B cell (primary cell): Measurements from ENCODE around the gene SMPD3. TPM values are rescaled to one million over a fixed set of nuclear protein-coding genes. Genes with fewer than 3 reads are reported as not detected.

Experiments
- ATAC-seq: fragments of 200-7000 bp; cut with Tn5 transposase; one replicate; pipeline ENCODE4 v1.10.0; 2021; ENCODE audit warnings: low read depth, mild to moderate bottlenecking, moderate number of reproducible peaks, moderate library complexity
- CTCF ChIA-PET: fragments of 350-600 bp; sonication (Branson Sonifier 250); formaldehyde crosslinking; loops from one replicate; lab custom pipeline; 2021; ENCODE audit warnings: antibody characterized with exemption, inconsistent platforms; lab: Charles Lee
- POLR2A ChIA-PET: fragments of 350-600 bp; sonication (Branson Sonifier 250); formaldehyde crosslinking; loops from one replicate; lab custom pipeline; 2021; ENCODE audit warnings: antibody characterized with exemption; lab: Charles Lee
- DNase-seq: peaks from one replicate; pipeline ENCODE4 v3.0.0; 2013
- H2AFZ ChIP-seq: 2 replicates; pipeline ENCODE4 v1.6.1; 2012; ENCODE audit warnings: mild to moderate bottlenecking, low read depth, low read length; ENCODE audit not compliant: insufficient read depth, poor library complexity, severe bottlenecking
- H3K27ac ChIP-seq, 2 donors: 1 replicate in 1 of 2; 2 replicates in 1 of 2; pipeline ENCODE4 v1.5.1; 2012 to 2013; ENCODE audit warnings: low read length in 2 of 2, mild to moderate bottlenecking in 2 of 2, moderate library complexity in 1 of 2
- H3K27me3 ChIP-seq, 4 experiments: fragments of 200-600 bp in 1 of 4; sonication (generic) in 1 of 4; replicated peaks in 1 of 4; 1 replicate in 2 of 4; 2 replicates in 2 of 4; pipeline versions ENCODE4 v1.6.1 to v1.7.0; 2013 to 2016; ENCODE audit warnings: low read length in 3 of 4, mild to moderate bottlenecking in 2 of 4, mixed read lengths in 1 of 4, moderate library complexity in 1 of 4; ENCODE audit not compliant: insufficient read depth in 4 of 4, control insufficient read depth in 3 of 4; ENCODE audit errors: control extremely low read depth in 1 of 4
- H3K36me3 ChIP-seq, 2 experiments: replicated peaks in 1 of 2; 1 replicate in 1 of 2; 2 replicates in 1 of 2; pipeline versions ENCODE4 v1.6.1 to v1.7.1; 2013; ENCODE audit warnings: low read length in 1 of 2; ENCODE audit not compliant: insufficient read depth in 2 of 2, control insufficient read depth in 1 of 2; ENCODE audit errors: control extremely low read depth in 1 of 2, extremely low read depth in 1 of 2
- H3K4me1 ChIP-seq, 2 donors: fragments of 200-600 bp in 1 of 2; sonication (generic) in 1 of 2; 1 replicate in 1 of 2; 2 replicates in 1 of 2; pipeline versions ENCODE4 v1.5.1 to v1.6.1; 2013 to 2017; ENCODE audit warnings: low read length in 2 of 2; ENCODE audit not compliant: control insufficient read depth in 2 of 2, insufficient read depth in 2 of 2
- H3K4me2 ChIP-seq: replicated peaks from 2 replicates; pipeline ENCODE3; 2012; ENCODE audit warnings: mild to moderate bottlenecking, low read depth, low read length; ENCODE audit not compliant: poor library complexity, severe bottlenecking
- H3K4me3 ChIP-seq, 5 experiments: fragments of 200-600 bp in 1 of 5; sonication (generic) in 1 of 5; 1 replicate in 3 of 5; 2 replicates in 2 of 5; pipeline versions ENCODE4 v1.5.1 to v1.7.0; 2011 to 2016; ENCODE audit warnings: low read length in 4 of 5, mild to moderate bottlenecking in 4 of 5, low read depth in 2 of 5, control low read depth in 1 of 5, moderate library complexity in 1 of 5; ENCODE audit not compliant: insufficient read depth in 1 of 5; ENCODE audit errors: control extremely low read depth in 1 of 5, extremely low read depth in 1 of 5
- H3K79me2 ChIP-seq: fragments of 200-600 bp; sonication (generic); one replicate; pipeline ENCODE4 v1.6.0; 2016; ENCODE audit warnings: low read length; ENCODE audit not compliant: control insufficient read depth, insufficient read depth
- H3K9ac ChIP-seq: fragments of 200-600 bp; sonication (generic); 2 replicates; pipeline ENCODE4 v1.6.1; 2017; ENCODE audit warnings: mild to moderate bottlenecking, low read length, moderate library complexity
- H3K9me3 ChIP-seq, 3 donors: one replicate each; pipeline versions ENCODE4 v1.6.1 to v1.7.1; 2013; ENCODE audit warnings: low read length in 2 of 3; ENCODE audit not compliant: control insufficient read depth in 2 of 3, insufficient read depth in 1 of 3; ENCODE audit errors: control extremely low read depth in 1 of 3
- H4K20me1 ChIP-seq: 2 replicates; pipeline ENCODE4 v1.6.0; 2012; ENCODE audit warnings: mild to moderate bottlenecking, low read length; ENCODE audit not compliant: insufficient read depth, control insufficient read depth, poor library complexity, severe bottlenecking
- H3K27ac Mint-ChIP-seq: one replicate; pipeline ENCODE4 v1.8.0; 2021; ENCODE audit warnings: mixed read lengths
- H3K27me3 Mint-ChIP-seq: one replicate; pipeline ENCODE4 v1.8.0; 2021; ENCODE audit warnings: mixed read lengths
- H3K4me1 Mint-ChIP-seq: one replicate; pipeline ENCODE4 v1.8.0; 2021; ENCODE audit warnings: mixed read lengths
- H3K4me3 Mint-ChIP-seq: one replicate; pipeline ENCODE4 v1.8.0; 2021; ENCODE audit warnings: mixed read lengths
- H3K9me3 Mint-ChIP-seq: one replicate; pipeline ENCODE4 v1.8.0; 2022; ENCODE audit warnings: mixed read lengths; ENCODE audit not compliant: insufficient read depth
- CTCF ChIP-seq: fragments of 200-600 bp; IDR thresholded peaks from one replicate; pipeline ENCODE4 v1.8.0; 2022; ENCODE audit warnings: antibody characterized with exemption, mild to moderate bottlenecking
- EZH2 ChIP-seq: IDR thresholded peaks from 2 replicates; pipeline ENCODE4 v1.6.1; 2012; ENCODE audit warnings: borderline replicate concordance, low read depth, mild to moderate bottlenecking, moderate library complexity, low read length; ENCODE audit not compliant: insufficient read depth, poor library complexity, severe bottlenecking
- WGBS: methylation state at CpG from one replicate; pipeline ENCODE4 v1.1.5; 2013; ENCODE audit warnings: missing lambda C conversion rate; ENCODE audit not compliant: insufficient coverage; 5-methylcytosine and 5-hydroxymethylcytosine counted together
- intact Hi-C: fragments of 100-400 bp; cut with micrococcal nuclease; formaldehyde crosslinking; loops from one replicate; pipeline ENCODE4 v1.10.0; 2022
- polyA plus RNA-seq: library from polyadenylated mRNA; depleted of rRNA; stranded (reverse); fragments of >200 nt; gene quantifications from 2 replicates; pipeline ENCODE4 v1.2.3, GENCODE V29; 2012
- total RNA-seq, 2 donors: library from RNA; stranded (reverse); fragments of 120-200 nt in 1 of 2; gene quantifications; 1 replicate in 1 of 2; 2 replicates in 1 of 2; pipeline versions ENCODE4 v1.2.3 to v1.2.4, GENCODE V29; 2013 to 2022

SMPD3 gene
- total and polyA plus RNA-seq, 2 donors (not counting 1 experiment from before 2014, with no cell fraction given) = 1.2 to 2.8 TPM

GRCh38 chr16:68444056-68444657, 4.2 kb downstream of the SMPD3 start:
- no peaks in the 10 kb centered on the region for H3K79me2 ChIP-seq
- no peak overlapping the region for H2AFZ ChIP-seq
- H3K4me1 Mint-ChIP-seq = peaks cover 13% of the 10 kb centered on the region
- no peak overlapping the region for H3K9ac ChIP-seq
- H3K27ac Mint-ChIP-seq = no peak overlapping the region
- ChIA-PET POLR2A (no interaction called here), CTCF (interaction anchor here (0.6 kb wide), 1 partner anchor 579 kb away, joined by 4 read pairs; no protein-coding TSS in a partner anchor)
- H3K4me3 Mint-ChIP-seq = no peak overlapping the region
- WGBS = 39% methylated on average over 2 of the region's 3 CpGs
- no peak overlapping the region for H3K4me2 ChIP-seq
- H3K27ac ChIP-seq = no peak overlapping the region
- no peaks in the 10 kb centered on the region for H3K36me3 ChIP-seq
- no peaks in the 10 kb centered on the region for H4K20me1 ChIP-seq
- no peak for ATAC-seq
- H3K9me3 ChIP-seq = peaks cover 0 to 11% (median 0%) of the 10 kb centered on the region in 3 donors
- H3K4me3 ChIP-seq = no peak overlapping the region
- TF ChIP-seq CTCF = no peak
- TF ChIP-seq EZH2 = no peak
- H3K9me3 Mint-ChIP-seq = no peaks in the 10 kb centered on the region
- DNase-seq = no peak
- peaks cover 54% of the 10 kb centered on the region for H3K27me3 Mint-ChIP-seq
- H3K27me3 ChIP-seq = peaks cover 0 to 62% (median 46%) of the 10 kb centered on the region in 4 experiments
- peaks cover 18 to 22% of the 10 kb centered on the region in 2 donors for H3K4me1 ChIP-seq
- intact Hi-C loops = loop anchor here (10.0 kb wide), 1 partner anchor 81 kb away; no protein-coding TSS in a partner anchor

GRCh38 chr16:68436581-68436980, 11.7 kb downstream of the SMPD3 start:
- DNase-seq = no peak
- peaks cover 0 to 6% (median 2%) of the 10 kb centered on the region in 3 donors for H3K9me3 ChIP-seq
- no peak overlapping the region for H3K4me3 ChIP-seq
- H3K4me2 ChIP-seq = no peak overlapping the region
- 90% methylated on average over 1 of the region's 4 CpGs for WGBS
- ChIA-PET CTCF (no interaction called here), POLR2A (no interaction called here)
- intact Hi-C loops = no loop called here
- Mint-ChIP-seq H3K4me3 (no peak overlapping the region), H3K27me3 (peaks cover 26% of the 10 kb centered on the region), H3K9me3 (no peaks in the 10 kb centered on the region), H3K27ac (no peak overlapping the region), H3K4me1 (no peaks in the 10 kb centered on the region)
- no peak for ATAC-seq
- TF ChIP-seq CTCF (no peak), EZH2 (no peak)
- H3K79me2 ChIP-seq = no peaks in the 10 kb centered on the region
- no peak overlapping the region for H3K9ac ChIP-seq
- peaks cover 0 to 20% (median 7%) of the 10 kb centered on the region in 4 experiments for H3K27me3 ChIP-seq
- H2AFZ ChIP-seq = no peak overlapping the region
- H3K27ac ChIP-seq = no peak overlapping the region
- H4K20me1 ChIP-seq = no peaks in the 10 kb centered on the region
- no peaks in the 10 kb centered on the region for H3K4me1 ChIP-seq
- no peaks in the 10 kb centered on the region for H3K36me3 ChIP-seq
